GM23338 (cell line): ENCODE data around the gene SCIN. TPM values are rescaled to one million over a fixed set of nuclear protein-coding genes. Genes with fewer than 3 reads are reported as not detected.

Experiments
- ATAC-seq: fragments of 200-7000 bp; cut with Tn5 transposase; 3 replicates; pipeline ENCODE4 v1.9.1; 2020
- DNase-seq: peaks from one replicate; pipeline ENCODE4 v3.0.0-alpha.2; 2015; ENCODE audit warnings: low spot score
- H2AFZ ChIP-seq: fragments of 200-600 bp; sonication (generic); 2 replicates; pipeline ENCODE4 v1.8.0; 2016; ENCODE audit warnings: antibody characterized with exemption, mild to moderate bottlenecking, moderate library complexity
- H3F3A ChIP-seq: fragments of 200-600 bp; sonication (generic); replicated peaks from 2 replicates; pipeline ENCODE4 v1.8.0; 2017; ENCODE audit warnings: antibody characterized with exemption, mixed run types, low read depth
- H3K27ac ChIP-seq: fragments of 200-600 bp; sonication (generic); 2 replicates; pipeline ENCODE4 v1.6.1; 2016; ENCODE audit warnings: low read depth
- H3K27me3 ChIP-seq: fragments of 200-600 bp; sonication (generic); 2 replicates; pipeline ENCODE4 v1.8.0; 2016; ENCODE audit warnings: mild to moderate bottlenecking, mixed run types, moderate library complexity; ENCODE audit not compliant: insufficient read depth
- H3K36me3 ChIP-seq: fragments of 200-600 bp; sonication (generic); 2 replicates; pipeline ENCODE4 v1.8.0; 2016; ENCODE audit warnings: mild to moderate bottlenecking; ENCODE audit not compliant: insufficient read depth
- H3K4me1 ChIP-seq: fragments of 200-600 bp; sonication (generic); 2 replicates; pipeline ENCODE4 v1.8.0; 2016; ENCODE audit warnings: mild to moderate bottlenecking, moderate library complexity; ENCODE audit not compliant: insufficient read depth
- H3K4me2 ChIP-seq: fragments of 200-600 bp; sonication (generic); 2 replicates; pipeline ENCODE4 v1.7.1; 2017; ENCODE audit warnings: mixed run types
- H3K4me3 ChIP-seq: fragments of 200-600 bp; sonication (generic); 2 replicates; pipeline ENCODE4 v1.6.1; 2016; ENCODE audit warnings: mixed run types
- H3K79me2 ChIP-seq: fragments of 200-600 bp; sonication (generic); replicated peaks from 2 replicates; pipeline ENCODE4 v1.8.0; 2017; ENCODE audit warnings: mild to moderate bottlenecking; ENCODE audit not compliant: insufficient read depth
- H3K9me2 ChIP-seq: fragments of 200-600 bp; sonication (generic); 2 replicates; pipeline ENCODE4 v1.8.0; 2017; ENCODE audit not compliant: insufficient read depth
- H4K20me1 ChIP-seq: fragments of 200-600 bp; sonication (generic); replicated peaks from 2 replicates; pipeline ENCODE4 v1.8.0; 2017; ENCODE audit warnings: mild to moderate bottlenecking; ENCODE audit not compliant: insufficient read depth
- H3K27ac Mint-ChIP-seq: 2 replicates; pipeline ENCODE4 v1.8.0; 2020; ENCODE audit warnings: inconsistent platforms, mild to moderate bottlenecking, moderate library complexity, mixed read lengths
- H3K27me3 Mint-ChIP-seq: 3 replicates; pipeline ENCODE4 v1.8.0; 2022; ENCODE audit warnings: low read depth, mild to moderate bottlenecking, moderate library complexity, mixed read lengths, inconsistent platforms; ENCODE audit not compliant: insufficient read depth, poor library complexity
- H3K36me3 Mint-ChIP-seq: 3 replicates; pipeline ENCODE4 v1.8.0; 2021; ENCODE audit warnings: low read depth, mild to moderate bottlenecking, inconsistent platforms, moderate library complexity, mixed read lengths
- H3K4me1 Mint-ChIP-seq: 3 replicates; pipeline ENCODE4 v1.8.0; 2020; ENCODE audit warnings: mild to moderate bottlenecking, inconsistent platforms, mixed read lengths
- H3K4me3 Mint-ChIP-seq: 3 replicates; pipeline ENCODE4 v1.8.0; 2021; ENCODE audit warnings: moderate library complexity, mild to moderate bottlenecking, inconsistent platforms, mixed read lengths
- H3K9me3 Mint-ChIP-seq: 3 replicates; pipeline ENCODE4 v1.8.0; 2020; ENCODE audit warnings: moderate library complexity, mild to moderate bottlenecking, inconsistent platforms, mixed read lengths
- CREB1 ChIP-seq: fragments of 250-450 bp; sonication (Bioruptor Pico); IDR thresholded peaks from 2 replicates; pipeline ENCODE4 v1.5.0; 2020; ENCODE audit warnings: low read depth, mild to moderate bottlenecking, moderate library complexity
- CTCF ChIP-seq, 2 experiments: fragments of 200-600 bp in 1 of 2; sonication (generic) in 1 of 2; conservative IDR thresholded peaks; 2 replicates each; pipeline versions ENCODE4 v1.5.1 to v1.6.1; 2016 to 2017; ENCODE audit warnings: antibody characterized with exemption in 2 of 2, low read depth in 2 of 2, mild to moderate bottlenecking in 2 of 2, moderate library complexity in 1 of 2
- ETS1 ChIP-seq: IDR thresholded peaks from 2 replicates; pipeline ENCODE4 v1.6.1; 2016; ENCODE audit warnings: antibody characterized with exemption
- EZH2 ChIP-seq: fragments of 200-600 bp; sonication (generic); IDR thresholded peaks from one replicate; pipeline ENCODE4 v1.8.0; 2017; ENCODE audit warnings: antibody characterized with exemption, mild to moderate bottlenecking, low read depth; ENCODE audit not compliant: unreplicated experiment
- EZH2phosphoT487 ChIP-seq: fragments of 200-600 bp; sonication (generic); IDR thresholded peaks from one replicate; pipeline ENCODE4 v1.8.1; 2018; ENCODE audit warnings: antibody characterized with exemption; ENCODE audit not compliant: unreplicated experiment
- JUNB ChIP-seq: IDR thresholded peaks from one replicate; pipeline ENCODE4 v1.6.1; 2016; ENCODE audit warnings: antibody characterized with exemption; ENCODE audit not compliant: unreplicated experiment
- NANOG ChIP-seq: IDR thresholded peaks from 2 replicates; pipeline ENCODE4 v1.6.1; 2016; ENCODE audit warnings: antibody characterized with exemption, borderline replicate concordance
- POLR2AphosphoS5 ChIP-seq: IDR thresholded peaks from 2 replicates; pipeline ENCODE4 v1.6.1; 2016; ENCODE audit warnings: antibody characterized with exemption, low read depth
- REST ChIP-seq: IDR thresholded peaks from one replicate; pipeline ENCODE4 v1.6.1; 2018; ENCODE audit warnings: antibody characterized with exemption; ENCODE audit not compliant: unreplicated experiment
- STAT1 ChIP-seq: IDR thresholded peaks from one replicate; pipeline ENCODE4 v1.6.1; 2016; ENCODE audit warnings: antibody characterized with exemption; ENCODE audit not compliant: unreplicated experiment
- ZNF114 ChIP-seq: fragments of 250-450 bp; sonication (Bioruptor Pico); IDR thresholded peaks from 2 replicates; pipeline ENCODE4 v1.5.0; 2020; ENCODE audit warnings: mild to moderate bottlenecking, moderate library complexity
- ZNF331 ChIP-seq: fragments of 250-450 bp; sonication (Bioruptor Pico); IDR thresholded peaks from 2 replicates; pipeline ENCODE4 v1.5.0; 2020; ENCODE audit warnings: low read depth, mild to moderate bottlenecking, moderate library complexity
- polyA plus RNA-seq: library from polyadenylated mRNA; unstranded; fragments of >200 nt; fragmentation: Nextera tagmentation; extraction: Ambion mirVana; gene quantifications from 2 replicates; pipeline ENCODE4 v1.2.1, GENCODE V29; 2016
- total RNA-seq: library from RNA; depleted of rRNA; stranded (reverse); fragments of >200 nt; shearing (Covaris generic); gene quantifications from 2 replicates; pipeline ENCODE4 v1.2.3, GENCODE V29; 2014

Gene SCIN
- total and polyA plus RNA-seq, 2 experiments from 2014 or later, result 0.80 to 0.92 TPM

GRCh38 chr7:12686891-12687717 lies 116.6 kb downstream of the SCIN start, which contains the start of gene ARL4A:
Gene ARL4A, plus strand, starts transcription at chr7:12687633. Its CDS starts 622 bp downstream, at chr7:12688255.
- H3K36me3 ChIP-seq, result no peaks in the 10 kb centered on the region
- peaks cover 29% of the 10 kb centered on the region for H3K4me1 ChIP-seq
- no peaks in the 10 kb centered on the region; the same call in 2 of the 3 replicates for H3K9me3 Mint-ChIP-seq
- H3K27ac Mint-ChIP-seq, result peak within 1 kb of the TSS; percentile 87
- ATAC-seq, result peak; percentile 87
- no peaks in the 10 kb centered on the region for H3K9me2 ChIP-seq
- H3K27ac ChIP-seq, result peak within 1 kb of the TSS; percentile 57
- H3K36me3 Mint-ChIP-seq, result peaks cover 13% of the 10 kb centered on the region; the same call in 2 of the 3 replicates
- peak within 1 kb of the TSS; percentile 84 for H3K4me2 ChIP-seq
- peaks cover 46% of the 10 kb centered on the region for H3K79me2 ChIP-seq
- H4K20me1 ChIP-seq, result peaks cover 4% of the 10 kb centered on the region
- peak within 1 kb of the TSS; percentile 60; the same call in 1 of the 2 replicates for H2AFZ ChIP-seq
- H3F3A ChIP-seq, result no peaks in the 10 kb centered on the region
- H3K4me1 Mint-ChIP-seq, result peaks cover 23% of the 10 kb centered on the region
- H3K27me3 ChIP-seq, result no peaks in the 10 kb centered on the region
- TF ChIP-seq REST (no peak), STAT1 (no peak), EZH2phosphoT487 (no peak), JUNB (no peak), CREB1 (peak; percentile 61), NANOG (no peak), ZNF114 (no peak), POLR2AphosphoS5 (peak; percentile 97), CTCF (conservative IDR thresholded peaks at IDR 0.05; ENCODE audit: low read depth in 2 of 2) (peak; percentile 1 to 80; a peak in 3 of 4 replicates)
- peak within 1 kb of the TSS; percentile 86 for H3K4me3 Mint-ChIP-seq
- no peaks in the 10 kb centered on the region for H3K27me3 Mint-ChIP-seq
- H3K4me3 ChIP-seq, result peak within 1 kb of the TSS; percentile 69
- peak; percentile 100 for DNase-seq

GRCh38 chr7:12687718-12688171 lies 117.2 kb downstream of the SCIN start:
- H3K9me2 ChIP-seq, result no peaks in the 10 kb centered on the region
- no peaks in the 10 kb centered on the region; the same call in 2 of the 3 replicates for H3K9me3 Mint-ChIP-seq
- H3K27me3 Mint-ChIP-seq, result no peaks in the 10 kb centered on the region
- peak overlapping the region; percentile 84 for H3K4me2 ChIP-seq
- peaks cover 23% of the 10 kb centered on the region for H3K4me1 Mint-ChIP-seq
- no peak for DNase-seq
- no peaks in the 10 kb centered on the region for H3K27me3 ChIP-seq
- peak overlapping the region; percentile 86 for H3K4me3 Mint-ChIP-seq
- peak overlapping the region; percentile 69 for H3K4me3 ChIP-seq
- H3K4me1 ChIP-seq, result peaks cover 29% of the 10 kb centered on the region
- no peaks in the 10 kb centered on the region for H3K36me3 ChIP-seq
- H2AFZ ChIP-seq, result no peak overlapping the region
- H3K27ac ChIP-seq, result no peak overlapping the region
- peaks cover 4% of the 10 kb centered on the region for H4K20me1 ChIP-seq
- no peak for ATAC-seq
- H3K36me3 Mint-ChIP-seq, result peaks cover 13% of the 10 kb centered on the region; the same call in 2 of the 3 replicates
- H3K27ac Mint-ChIP-seq, result peak overlapping the region; percentile 80
- peaks cover 52% of the 10 kb centered on the region for H3K79me2 ChIP-seq
- no peaks in the 10 kb centered on the region for H3F3A ChIP-seq
- no peak for TF ChIP-seq ETS1
- no peak for TF ChIP-seq ZNF114
- no peak for TF ChIP-seq STAT1
- no peak for TF ChIP-seq CREB1
- TF ChIP-seq NANOG, result no peak
- TF ChIP-seq EZH2phosphoT487, result no peak
- no peak for TF ChIP-seq POLR2AphosphoS5
- no peak for TF ChIP-seq EZH2
- TF ChIP-seq CTCF (conservative IDR thresholded peaks at IDR 0.05; ENCODE audit: low read depth in 2 of 2), result no peak
- no peak for TF ChIP-seq JUNB
- no peak for TF ChIP-seq ZNF331 (CRISPR knock-in tag)
